HG03439 (cell line): ENCODE results near the gene ST3GAL6.

ENCODE experiments used
- ATAC-seq: cut with Tn5 transposase; IDR thresholded peaks from one replicate; pipeline ENCODE4 v1.9.1; 2021; ENCODE audit warnings: mild to moderate bottlenecking, moderate library complexity; ENCODE audit not compliant: unreplicated experiment

Gene ST3GAL6, protein sequence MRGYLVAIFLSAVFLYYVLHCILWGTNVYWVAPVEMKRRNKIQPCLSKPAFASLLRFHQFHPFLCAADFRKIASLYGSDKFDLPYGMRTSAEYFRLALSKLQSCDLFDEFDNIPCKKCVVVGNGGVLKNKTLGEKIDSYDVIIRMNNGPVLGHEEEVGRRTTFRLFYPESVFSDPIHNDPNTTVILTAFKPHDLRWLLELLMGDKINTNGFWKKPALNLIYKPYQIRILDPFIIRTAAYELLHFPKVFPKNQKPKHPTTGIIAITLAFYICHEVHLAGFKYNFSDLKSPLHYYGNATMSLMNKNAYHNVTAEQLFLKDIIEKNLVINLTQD

DNA sequence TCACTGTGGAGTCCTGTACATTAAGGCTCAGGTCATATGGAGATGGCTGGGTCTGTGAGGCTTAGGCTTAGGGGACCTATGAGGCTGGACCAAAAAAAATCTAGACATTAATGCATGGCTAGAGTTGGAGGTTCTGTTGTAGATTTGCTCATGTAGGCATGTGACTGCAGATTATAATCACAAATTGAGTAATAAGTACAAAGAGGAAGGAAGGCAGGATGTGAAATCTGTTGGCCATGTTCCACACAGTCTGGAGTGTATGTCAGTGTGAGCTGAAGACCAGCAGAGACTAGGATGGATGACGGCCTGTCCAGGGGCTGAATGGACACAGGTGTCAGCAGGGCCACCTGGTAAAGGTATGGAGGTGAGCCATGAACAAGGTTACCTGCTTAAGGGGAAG lies at the start of gene ST3GAL6:
Gene ST3GAL6, plus strand, starts transcription at position 265 of the 400 bp plus-strand sequence. CDS start 5,101 bp downstream, outside the sequence.
- no peak for ATAC-seq

DNA sequence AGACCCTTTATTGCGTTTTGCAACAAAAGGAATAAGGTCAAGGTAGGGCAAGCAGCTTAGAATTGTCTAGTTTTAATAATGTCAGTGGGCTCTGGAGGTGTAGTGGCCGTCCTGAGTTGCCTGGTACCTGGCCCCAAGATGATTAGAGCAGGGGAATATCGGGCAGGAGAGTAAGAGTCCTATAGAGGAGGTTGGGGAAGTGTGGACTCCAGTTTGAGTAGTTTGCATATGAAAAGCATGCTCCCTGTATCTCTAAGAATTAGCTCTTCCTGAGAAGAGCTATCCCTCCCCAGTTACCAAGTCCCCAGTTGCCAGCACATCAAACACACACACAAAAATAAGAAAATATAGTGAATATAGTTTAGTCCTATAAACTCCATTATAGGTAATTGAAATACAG lies 49.2 kb upstream of the ST3GAL6 start:
- ATAC-seq, result no peak

DNA sequence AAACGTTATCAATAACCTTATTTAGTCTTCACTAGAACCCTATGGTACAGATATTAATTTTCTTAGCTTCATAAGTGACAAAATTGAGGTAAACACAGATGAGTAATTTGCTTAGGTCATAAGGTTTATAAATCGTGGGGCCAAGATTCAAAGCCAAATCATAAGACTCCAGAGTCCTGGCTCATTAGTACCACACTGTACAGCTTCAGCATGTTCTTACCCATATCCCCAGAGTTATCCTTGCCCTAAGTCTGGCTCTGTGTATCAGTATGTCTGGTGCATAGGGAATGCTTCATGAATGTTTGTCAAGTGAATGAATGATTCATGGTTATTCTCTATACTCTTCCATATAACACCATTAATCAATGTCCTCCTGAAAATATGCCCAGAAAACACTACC lies 45.6 kb upstream of the ST3GAL6 start:
- ATAC-seq, result no peak

DNA sequence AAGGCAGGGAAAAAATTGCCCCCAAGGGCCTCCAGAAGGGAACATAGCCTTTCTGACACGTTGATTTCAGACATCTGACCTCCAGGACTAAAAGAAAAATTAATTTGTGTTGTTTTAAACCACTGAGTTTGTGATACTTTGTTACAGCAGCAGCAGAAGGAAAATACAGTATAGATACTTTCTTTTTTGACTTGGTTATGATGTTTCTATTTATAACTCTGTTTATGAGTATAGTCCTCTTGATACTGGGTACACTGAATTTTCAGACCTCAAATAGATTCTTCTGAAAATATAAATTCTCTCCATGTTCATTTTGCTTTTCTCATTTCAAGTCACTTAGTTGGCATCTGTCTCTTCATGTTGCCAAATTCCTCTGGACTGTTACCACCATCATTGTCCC lies 44.4 kb upstream of the ST3GAL6 start:
- ATAC-seq, result no peak

DNA sequence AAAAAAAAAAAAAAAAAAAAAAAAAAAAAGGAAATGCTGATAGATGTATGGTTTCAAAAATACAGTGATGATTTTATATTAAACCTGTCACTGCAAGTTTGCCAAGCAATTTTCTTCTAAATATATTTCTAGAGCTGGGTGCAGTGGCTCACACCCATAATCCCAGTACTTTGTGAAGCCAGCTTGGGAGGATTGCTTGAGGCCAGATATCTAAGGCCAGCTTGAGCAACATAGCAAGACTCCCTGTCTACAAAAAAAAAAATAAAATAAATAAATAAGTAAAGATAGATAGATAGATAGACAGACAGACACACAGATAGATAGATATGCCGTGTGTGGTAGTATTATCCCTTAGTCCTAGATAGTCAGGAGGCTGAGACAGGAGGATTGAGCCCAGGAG lies 41.4 kb upstream of the ST3GAL6 start:
- no peak for ATAC-seq

DNA sequence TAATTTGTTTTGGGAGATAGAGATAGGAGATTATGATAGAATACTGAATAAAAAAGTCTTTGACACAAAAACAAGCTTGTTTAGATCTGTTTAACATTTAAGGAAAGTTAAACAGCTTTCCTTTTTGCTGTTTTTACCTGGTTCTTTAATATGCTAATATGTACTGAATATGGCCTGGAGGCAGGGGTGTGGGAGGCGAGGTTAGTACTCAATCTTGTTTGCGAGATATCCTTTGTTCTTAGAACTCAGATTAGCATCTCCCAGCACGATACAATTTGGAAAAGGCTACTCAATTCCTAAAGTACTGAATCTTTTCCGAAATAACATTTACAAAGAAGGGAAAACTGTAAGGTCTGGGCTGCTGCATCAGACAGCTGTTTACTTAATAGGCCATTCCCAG lies 40.8 kb upstream of the ST3GAL6 start:
- ATAC-seq, result no peak

DNA sequence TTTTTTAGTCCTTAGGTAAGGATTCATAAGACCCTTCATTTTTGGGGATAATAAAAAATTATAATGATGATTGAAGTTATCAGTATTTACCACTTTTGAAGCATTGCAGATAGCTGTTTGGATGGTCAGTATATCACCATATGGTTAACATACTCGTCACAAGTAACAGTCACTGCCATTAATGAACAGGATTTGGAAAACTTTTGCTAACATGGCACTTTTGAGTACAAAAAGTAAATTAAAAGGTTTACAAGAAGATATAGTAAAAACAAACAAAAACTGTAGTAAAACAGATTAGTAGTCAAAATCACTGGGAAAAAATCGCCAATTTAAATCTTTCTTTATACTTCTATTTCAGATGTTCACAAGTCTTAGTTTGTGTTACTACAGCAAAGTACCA lies 37.8 kb upstream of the ST3GAL6 start:
- ATAC-seq, result no peak

DNA sequence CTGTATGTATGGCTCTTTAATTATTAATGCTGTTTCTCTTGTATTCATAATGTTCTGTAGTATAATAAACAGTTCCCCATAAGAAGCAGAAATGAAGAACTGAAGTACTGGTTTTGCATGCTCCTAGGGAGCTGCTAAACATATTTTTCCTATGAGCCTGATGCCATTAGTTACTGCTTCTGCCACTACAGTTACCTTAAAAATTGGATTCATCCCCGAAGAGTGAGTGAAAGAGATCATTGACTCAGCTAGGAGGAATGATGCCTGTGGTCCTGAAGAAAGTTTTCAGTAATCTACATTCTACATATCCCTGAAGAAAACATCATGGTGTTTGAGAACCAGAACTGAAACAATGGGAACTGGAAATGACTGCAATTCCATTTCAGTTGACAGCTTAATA lies 37.1 kb upstream of the ST3GAL6 start:
- no peak for ATAC-seq

DNA sequence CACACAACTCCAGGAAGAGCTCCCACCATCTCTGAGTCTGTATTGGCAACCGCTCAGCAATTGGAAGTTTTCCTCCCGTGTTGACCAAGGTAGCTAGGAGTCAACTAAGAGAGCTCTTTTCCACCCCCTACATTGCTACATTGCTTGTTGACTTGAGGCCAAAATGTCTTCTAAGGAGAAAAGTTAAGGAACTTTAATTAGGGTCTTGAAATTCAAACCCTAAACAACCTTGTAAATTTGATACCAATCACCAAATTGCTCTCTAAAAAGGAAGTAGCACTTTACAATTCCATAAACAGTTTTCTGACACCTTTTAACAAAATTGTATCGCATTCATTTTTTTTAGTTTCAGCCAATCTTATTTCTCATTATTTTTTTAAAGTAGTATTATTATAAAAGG lies 35.5 kb upstream of the ST3GAL6 start:
- ATAC-seq, result no peak

DNA sequence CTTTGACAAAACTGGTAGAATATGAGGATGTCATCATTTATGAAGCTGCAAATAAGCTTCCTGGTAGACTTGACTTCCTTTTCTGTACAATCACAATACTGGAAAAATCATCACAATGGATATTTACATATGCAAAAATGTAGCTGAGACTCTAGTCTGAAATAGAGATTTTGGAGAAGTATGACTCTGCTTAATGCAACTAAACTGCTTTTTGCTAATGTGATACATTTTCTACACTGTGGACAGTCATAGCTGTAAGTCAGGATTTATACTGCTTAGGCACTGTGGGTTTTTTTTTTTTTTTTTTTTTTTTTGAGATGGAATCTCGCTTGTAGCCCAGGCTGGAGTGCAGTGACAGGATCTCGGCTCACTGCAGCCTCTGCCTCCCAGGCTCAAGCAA lies 34.5 kb upstream of the ST3GAL6 start:
- ATAC-seq, result no peak

DNA sequence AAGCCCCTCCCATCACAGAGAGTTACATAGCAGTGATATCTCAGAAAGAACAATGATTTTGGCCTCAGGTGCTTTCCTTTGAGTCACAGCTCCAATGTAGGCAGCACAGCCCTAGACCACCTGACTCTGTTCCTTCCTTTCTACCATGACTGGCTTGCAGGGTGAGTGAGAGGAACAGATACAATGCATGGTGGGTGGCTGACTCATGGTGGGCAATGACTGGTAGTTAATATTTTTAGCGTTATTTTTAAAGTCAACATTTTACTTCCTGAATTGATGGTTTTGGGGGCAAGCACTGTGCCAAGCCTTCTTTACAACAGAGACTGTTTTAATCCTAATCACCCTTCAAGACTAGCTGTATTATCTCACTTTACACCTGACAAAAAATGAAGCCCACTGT lies 32.8 kb upstream of the ST3GAL6 start:
- ATAC-seq, result peak; percentile 50

DNA sequence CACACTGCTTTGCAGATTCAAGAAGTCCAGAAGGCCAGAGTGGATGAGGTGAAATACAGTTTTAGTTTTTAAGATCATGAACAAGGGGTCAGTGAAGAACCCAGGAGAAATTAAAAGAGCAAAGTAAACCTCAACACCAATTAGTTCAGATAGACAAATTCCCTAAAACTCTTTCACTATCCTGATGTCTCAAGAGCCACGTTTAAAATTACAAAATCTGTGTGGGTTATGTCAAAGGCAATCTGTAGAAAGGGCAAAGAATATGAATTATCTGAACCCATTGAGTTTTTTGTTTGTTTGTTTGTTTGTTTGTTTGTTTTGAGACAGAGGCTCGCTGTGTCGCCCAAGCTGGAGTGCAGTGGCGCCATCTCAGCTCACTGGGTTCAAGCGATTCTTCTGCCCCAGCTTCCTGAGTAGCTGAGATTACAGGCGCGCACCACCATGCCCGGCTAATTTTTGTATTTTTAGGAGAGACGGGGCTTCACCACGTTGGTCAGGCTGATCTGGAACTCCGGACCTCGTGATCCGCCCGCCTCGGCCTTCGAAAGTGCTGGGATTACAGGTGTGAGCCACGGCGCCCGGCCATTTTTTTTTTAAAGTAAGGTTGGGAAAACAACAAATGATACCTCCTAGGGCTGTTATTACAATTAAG lies 32.1 kb upstream of the ST3GAL6 start:
- ATAC-seq, result no peak

DNA sequence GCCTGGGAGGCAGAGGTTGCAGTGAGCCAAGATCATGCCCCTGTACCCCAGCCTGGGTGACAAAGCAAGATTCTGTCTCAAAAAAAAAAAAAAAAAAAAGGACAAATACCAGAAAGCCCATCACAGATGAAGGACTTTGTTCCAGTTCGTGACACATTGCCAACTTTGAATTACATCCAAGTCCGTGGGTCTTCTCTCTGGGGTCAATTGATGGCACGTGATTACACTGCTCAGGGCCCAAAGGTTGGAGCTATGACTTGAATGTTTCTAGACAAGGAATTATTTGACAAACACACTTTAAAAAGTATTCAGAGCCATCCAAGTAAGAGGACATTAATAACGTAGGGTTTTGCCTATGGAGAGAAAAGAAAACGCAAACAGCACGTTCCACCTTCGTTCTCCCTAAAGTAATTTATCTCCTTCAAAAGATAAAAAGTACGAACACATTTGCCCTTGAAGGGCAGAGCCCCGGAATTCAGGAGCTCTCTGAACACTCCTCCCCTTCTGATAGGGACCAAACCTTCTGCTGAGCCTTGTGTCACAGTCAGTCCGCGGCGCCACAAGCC lies 31.3 kb upstream of the ST3GAL6 start:
- ATAC-seq, result peak; percentile 59

DNA sequence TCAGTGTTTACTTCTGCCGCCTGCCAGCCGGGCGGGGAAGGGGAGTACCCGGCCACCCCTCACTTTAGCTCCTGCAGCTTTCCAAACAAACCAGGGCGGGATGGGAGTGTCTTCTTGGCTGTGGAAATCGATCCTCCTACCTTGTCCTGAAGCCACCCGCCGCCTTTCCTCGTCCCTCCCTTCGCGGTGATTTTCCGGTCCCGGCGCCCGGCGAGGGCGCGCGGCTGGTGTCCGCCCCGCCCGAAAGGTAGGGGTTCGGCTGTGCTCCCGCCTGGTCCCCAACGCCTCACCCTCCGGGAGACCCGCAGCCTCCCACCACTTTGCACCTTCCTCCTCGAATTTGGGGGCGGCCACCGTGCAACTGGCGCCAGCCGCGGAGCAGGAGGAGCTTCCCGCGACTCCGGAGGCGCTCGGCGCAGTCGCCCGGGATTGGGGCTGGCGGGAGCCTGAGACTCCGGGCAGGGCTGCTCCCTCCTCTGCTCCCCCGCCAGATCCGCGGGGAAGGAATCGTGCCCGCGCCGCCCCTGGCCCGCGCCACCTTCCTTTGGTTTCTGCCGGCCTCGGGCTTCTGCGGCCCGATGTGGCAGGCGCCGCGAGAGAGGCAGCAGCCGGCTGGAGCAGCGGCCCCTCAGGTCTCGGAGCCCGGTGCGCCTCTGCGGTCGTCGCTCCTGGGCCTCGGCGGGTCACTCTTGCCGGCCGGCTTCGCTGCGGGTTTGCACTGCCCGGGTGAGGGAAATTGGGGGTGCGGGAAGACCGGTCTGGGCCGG lies 30.7 kb upstream of the ST3GAL6 start:
- ATAC-seq, result peak; percentile 40

DNA sequence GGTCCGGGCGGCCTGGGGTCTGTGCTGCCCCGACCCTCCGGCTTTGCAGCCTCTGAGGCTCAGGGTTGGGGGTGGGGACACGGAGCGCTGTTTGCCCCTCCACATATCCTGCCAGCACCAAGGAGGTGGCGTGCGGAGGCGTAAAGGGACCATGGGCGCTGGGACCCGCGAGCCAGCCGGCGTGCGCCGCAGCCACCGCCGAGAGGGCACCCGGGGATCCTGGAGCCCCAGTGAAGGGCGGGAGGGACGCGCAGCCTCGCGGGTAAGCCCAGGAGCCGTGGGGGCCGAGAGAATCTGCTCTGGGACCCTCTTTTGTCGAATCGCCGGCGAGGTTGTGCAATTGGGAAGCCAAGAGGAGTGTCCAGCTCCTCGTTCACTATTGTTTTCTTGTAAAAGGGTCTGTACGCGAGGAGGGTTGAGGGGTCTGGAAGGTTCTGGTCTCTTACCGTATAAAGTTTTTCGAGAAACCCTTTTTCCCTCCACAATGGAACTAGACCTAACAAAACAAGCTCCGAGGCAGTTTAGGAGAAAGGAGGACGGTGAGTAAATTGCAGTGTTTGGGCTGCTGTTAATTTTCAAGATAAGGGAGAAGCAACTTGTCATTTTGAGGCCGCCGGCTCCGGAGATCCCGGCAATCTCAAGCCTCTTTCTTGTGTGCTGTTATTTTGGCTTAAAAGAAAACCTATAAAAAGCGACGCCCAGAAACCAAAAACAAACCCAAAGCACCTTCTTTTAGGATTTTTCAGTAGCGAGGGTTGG lies 29.9 kb upstream of the ST3GAL6 start:
- ATAC-seq, result peak; percentile 17

DNA sequence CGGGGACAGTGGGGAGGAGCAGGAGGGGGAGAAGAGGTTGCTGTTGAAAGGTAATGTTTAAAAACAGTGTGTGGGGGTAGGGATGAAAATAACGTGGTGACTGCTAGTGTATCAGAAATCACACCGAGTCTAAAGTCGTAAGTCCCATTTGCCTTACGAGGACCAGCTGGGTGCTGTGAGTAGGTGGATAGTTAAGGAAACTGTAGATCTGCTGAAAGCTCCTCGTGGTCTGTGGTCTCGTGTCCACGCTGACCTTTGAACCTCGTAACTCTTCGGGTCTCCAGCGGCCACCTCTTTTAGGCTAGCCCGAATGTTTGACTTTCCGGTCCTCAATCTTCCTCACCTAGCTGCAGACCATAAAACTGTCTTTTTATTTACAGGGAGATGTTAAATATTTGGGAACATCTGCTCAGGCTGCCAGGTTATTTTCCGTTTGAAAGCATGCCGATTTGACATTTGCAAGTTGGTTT lies 29.3 kb upstream of the ST3GAL6 start:
- ATAC-seq, result peak; percentile 30

DNA sequence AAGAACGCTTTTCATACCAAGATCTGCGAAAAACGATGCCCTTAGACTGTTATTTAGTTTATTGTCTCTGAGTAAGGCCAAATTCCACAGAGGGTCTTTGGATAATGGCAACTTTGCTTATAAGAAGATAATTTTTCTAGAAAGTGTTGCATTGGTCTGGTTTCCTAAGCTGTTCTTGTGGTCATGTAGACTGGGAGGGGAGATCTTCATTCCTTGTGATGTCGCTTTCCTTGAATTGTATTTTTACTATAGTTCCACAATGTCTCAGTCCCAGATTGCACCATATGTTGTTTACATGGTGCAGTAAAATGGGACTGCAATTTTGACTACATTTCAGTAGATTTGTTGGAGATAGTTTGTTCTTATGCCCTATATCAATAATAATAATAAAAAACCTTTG lies 28.8 kb upstream of the ST3GAL6 start:
- ATAC-seq, result no peak

DNA sequence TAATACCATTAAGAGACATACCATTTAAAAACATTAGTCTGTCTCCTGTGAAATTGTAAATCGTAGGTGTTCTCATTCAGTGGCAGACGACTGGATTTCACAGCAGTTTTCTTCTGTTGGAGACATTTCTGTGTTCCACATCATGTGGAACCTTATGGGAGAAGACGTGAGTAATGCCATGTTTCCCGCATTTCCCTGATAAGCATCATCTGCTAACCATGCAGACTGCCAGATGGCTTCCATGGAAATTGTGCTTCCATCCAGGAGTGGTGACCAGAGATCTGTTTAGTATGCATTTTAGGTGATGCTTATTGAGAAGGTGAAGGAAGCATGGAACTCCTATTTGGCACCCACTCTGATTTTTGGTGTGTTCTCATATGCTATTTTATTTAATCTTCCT lies 28.4 kb upstream of the ST3GAL6 start:
- ATAC-seq, result no peak

DNA sequence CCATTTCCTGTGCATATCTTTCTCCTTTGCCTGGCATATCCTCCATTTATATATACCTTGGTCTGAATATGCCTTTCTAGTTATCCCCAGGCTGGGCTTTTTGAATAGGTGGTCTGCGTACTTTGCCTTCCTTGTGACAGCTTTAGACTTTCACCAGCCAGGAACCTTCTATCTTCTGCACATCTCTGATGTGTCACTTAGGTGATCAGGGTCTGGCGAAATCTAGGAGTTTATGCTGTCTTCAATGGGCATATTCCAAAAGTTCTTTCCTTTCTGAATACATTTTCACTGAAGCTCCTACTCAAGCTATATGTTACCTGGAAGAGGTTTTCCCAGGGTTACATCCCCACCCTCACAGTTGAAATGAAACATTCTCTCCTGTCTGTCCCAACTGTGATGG lies 27.8 kb upstream of the ST3GAL6 start:
- no peak for ATAC-seq

DNA sequence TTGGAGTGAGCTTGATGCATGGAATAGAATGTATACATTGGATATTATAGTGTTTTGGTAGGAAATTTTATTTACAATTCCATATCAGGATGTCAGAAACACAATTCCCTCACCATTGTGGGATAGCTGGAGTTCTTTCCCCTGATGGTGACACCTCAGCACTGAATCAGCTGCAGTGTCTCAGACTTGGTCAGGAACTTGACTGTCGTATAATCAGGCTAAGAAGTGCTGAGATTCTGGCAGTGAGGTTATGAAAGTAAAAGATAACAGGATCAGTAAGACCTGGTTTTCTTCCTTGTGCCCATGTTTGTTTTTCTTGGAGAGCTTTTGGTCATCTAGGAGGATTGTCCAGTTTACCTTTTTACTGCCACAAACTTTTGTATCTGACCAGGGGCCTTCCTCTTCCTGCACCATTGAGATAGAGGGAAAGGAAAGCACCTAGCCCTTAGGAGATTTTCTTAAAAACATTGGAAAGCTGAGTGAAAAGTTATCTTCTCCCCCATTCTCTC lies 27.3 kb upstream of the ST3GAL6 start:
- no peak for ATAC-seq

DNA sequence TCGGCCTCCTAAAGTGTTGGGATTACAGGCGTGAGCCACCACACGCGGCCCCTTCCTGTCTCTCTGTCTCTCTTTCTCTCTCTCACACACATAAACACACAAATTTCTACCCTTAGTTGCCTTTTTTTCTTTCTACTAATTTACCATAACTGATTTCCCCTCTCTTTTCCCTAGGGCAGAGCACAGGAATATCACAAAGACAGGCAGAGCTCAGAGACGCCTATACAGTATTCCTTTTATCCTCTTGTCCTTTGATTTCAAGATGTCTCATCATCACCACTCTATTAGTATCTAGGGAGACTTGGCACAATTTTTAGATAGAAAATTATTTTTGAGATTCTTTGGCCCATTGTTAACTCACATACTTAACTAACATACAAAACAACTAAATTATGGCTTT lies 25.8 kb upstream of the ST3GAL6 start:
- no peak for ATAC-seq
